HG03039 (cell line): Measurements from ENCODE around the gene BCKDHB.
"Not testable (repeated sequence)": the region's sequence is repeated elsewhere in the genome, so short reads cannot be mapped to it uniquely, and the experiment has no call there.

Experiments used
- ATAC-seq: cut with Tn5 transposase; IDR thresholded peaks from one replicate; pipeline ENCODE4 v1.9.1; 2021; ENCODE audit warnings: mild to moderate bottlenecking, moderate library complexity; ENCODE audit not compliant: unreplicated experiment

BCKDHB gene

DNA sequence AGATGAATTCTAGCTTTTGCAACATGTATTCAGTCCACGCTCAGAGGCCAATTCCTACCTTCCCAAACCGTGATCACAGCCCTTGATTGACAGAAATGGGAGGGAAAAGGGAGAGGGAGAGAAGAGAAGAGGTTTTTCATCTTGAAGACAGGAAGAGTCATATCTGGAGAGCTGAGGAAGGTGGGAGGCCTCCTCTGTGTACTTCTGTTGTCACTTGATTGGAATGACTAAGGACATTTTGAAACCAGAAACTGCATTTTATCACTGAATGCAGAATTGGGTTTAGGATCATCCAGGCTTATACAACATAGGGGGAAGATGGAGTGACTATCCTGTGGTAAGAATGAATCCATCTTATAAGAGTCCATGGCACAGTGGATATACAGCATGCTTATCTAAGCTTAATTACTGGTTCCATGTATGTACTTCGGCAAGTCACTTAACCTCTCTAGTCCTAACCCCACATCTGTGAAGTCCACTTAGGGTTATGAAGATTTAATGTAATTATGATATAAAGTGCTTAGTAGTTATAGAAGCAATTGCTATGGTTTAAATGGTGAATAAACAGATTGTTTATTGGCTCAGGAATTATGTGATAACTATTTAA lies 144.0 kb downstream of the BCKDHB start:
- peak; percentile 64 for ATAC-seq

- no peak for ATAC-seq
Observed at GRCh38 chr6:80251321-80251720, 144.8 kb downstream of the BCKDHB start.

GRCh38 chr6:80254716-80255115 lies 148.2 kb downstream of the BCKDHB start:
- ATAC-seq, result no peak

DNA sequence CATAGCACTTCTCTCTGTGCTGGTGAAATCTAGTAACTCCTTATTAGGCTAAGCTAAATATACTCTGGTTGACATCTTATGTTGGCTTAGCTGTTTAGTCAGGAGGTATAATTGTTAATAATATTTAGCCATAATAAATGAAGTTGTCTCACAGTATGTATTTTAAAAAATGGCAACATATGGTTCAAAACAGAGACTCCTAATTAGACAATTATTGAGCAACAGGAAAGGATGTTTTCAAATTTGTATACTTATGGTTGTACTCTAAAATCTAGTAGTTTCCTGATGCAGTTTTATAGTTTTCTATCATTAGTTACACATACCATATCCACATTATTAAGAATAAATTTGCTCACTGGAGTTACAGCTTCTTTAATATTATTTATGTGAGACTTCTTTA lies 150.2 kb downstream of the BCKDHB start:
- ATAC-seq, result no peak

DNA sequence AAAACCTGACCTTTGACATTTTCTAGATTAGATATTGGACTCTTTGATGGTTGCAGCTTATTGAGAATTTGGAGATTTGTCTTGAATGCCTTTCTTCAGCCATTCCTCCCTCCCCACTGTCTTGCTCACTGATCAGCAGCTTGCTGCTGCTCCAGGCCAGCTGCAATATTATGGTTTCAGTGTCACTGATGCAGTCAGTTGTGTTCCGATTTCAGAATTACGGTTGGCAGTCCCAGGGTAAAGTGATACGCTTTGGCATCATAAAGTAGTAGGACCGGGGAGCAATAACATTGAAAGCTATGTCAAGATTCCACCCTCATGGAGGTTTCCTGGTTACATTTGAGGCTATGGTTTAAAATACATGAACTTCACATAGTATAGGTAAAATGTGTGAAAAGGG lies 152.6 kb downstream of the BCKDHB start:
- no peak for ATAC-seq

DNA sequence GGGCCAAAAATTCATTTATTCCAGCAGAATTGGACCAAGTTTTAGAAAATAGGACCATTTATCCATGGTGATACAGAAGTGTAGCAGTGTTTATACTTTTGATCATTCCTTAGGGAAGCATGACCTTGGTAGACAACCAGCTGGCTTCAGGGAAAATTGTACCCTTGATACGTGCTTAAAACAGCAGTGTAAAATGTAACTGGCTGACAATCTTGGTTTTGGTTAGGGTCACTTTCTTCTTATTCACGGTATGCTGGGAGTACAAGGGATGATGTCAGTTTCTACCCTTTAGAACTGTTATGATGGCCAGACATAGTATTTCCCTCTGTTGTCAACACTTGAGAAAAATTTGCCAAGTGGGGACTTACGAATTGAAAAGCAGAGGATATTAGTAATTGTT lies 157.1 kb downstream of the BCKDHB start:
- no peak for ATAC-seq

GRCh38 chr6:80268865-80269730 lies 162.6 kb downstream of the BCKDHB start:
- no peak for ATAC-seq

- ATAC-seq, result no peak
Observed at GRCh38 chr6:80271074-80271473, 164.6 kb downstream of the BCKDHB start.

- no peak for ATAC-seq
Observed at GRCh38 chr6:80272988-80273387, 166.5 kb downstream of the BCKDHB start.

GRCh38 chr6:80276861-80277260 lies 170.4 kb downstream of the BCKDHB start:
- no peak for ATAC-seq

- ATAC-seq, result no peak
Observed at GRCh38 chr6:80277501-80277900, 171.0 kb downstream of the BCKDHB start.

- no peak for ATAC-seq
Observed at GRCh38 chr6:80280262-80281010, 174.0 kb downstream of the BCKDHB start.

DNA sequence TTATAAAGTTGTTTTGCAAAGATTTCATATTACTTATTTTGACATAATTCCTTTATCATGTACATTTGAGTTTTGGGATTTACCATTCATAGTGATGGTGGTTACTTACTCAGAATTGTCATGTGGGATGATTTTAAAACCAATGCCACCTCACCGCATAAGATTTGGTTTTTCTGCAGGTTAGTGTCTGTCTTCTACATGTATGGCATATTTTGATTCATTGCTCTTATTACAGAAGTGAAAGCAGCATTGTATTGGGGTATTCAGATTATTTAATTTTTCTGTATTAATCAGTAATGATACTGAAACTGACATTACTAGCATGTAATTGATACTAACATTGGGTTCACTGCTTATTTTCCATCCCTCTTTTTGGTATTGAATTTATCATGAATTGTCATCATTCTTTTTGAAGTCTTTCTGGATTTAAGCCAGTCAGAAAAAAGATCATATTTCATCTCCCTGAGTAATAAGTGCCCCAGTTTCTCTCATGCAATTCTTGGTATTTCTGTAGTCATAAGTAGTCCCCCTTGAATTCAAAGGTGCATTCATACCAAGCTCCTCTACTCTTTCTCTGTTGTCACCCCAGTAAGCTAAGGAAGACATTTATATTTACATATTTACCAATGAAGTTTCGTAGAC lies 176.6 kb downstream of the BCKDHB start:
- no peak for ATAC-seq

- ATAC-seq, result no peak
Observed at GRCh38 chr6:80287112-80287511, 180.6 kb downstream of the BCKDHB start.

GRCh38 chr6:80287607-80288006 lies 181.1 kb downstream of the BCKDHB start:
- ATAC-seq, result no peak

DNA sequence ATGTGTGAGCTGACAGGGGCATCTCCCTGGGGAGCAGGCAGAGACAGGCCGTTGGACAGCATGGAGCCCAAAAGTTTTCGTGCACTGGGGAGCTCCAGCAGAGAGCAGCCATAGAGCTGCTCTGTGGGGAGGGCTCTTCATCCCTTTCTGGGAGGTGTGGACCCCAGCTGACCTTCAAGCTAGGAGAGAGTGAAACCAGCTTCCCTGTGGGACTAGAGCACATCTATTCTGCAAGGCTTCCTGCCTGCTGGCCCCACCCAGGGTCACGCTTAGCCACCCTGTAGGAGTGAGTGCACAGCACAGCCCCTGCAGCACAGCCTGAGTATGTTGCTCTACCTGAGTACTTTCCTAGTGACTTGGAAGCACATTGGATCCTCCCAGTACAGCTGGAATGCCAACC lies 183.3 kb downstream of the BCKDHB start:
- no peak for ATAC-seq

GRCh38 chr6:80294531-80294930 lies 188.1 kb downstream of the BCKDHB start:
- not testable (repeated sequence) for ATAC-seq

DNA sequence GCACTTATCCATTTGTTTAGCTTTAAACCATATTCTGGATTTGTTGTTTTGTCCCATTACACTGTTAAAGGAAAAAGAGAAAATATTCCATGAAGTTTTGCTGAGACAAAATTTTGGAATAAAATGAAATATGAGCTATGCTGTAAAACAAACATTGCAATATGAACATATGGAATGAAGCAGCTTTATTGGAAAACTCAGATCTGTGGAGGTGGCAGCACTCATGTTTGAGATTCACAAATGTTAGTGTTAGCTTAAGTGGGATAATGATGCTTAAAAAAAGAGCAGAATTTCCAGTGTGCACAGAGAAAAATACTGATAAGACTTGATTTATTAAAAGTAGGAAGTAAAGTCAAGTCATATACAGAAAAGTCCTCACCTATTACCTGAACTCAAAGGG lies 196.2 kb downstream of the BCKDHB start:
- no peak for ATAC-seq

DNA sequence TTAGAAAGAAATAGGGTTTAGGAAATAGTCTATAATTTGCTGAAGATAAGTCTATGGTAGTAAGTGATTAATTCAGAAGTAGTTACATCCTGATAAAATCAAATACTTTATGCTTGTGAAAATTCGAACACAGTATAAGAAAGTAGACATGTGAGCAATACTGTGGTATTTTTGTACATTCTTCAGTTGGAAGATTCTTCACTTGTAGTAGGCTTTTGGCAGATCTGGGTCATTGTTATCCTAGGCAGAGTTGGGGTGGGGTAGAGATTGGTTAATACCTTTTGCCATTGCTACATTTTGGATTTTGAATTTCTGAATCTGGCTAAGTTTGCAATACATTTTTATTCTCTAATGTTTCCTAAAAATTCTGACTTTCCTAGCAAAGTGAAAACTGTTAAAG lies 197.5 kb downstream of the BCKDHB start:
- ATAC-seq, result no peak

- no peak for ATAC-seq
Observed at GRCh38 chr6:80314531-80314930, 208.1 kb downstream of the BCKDHB start.

DNA sequence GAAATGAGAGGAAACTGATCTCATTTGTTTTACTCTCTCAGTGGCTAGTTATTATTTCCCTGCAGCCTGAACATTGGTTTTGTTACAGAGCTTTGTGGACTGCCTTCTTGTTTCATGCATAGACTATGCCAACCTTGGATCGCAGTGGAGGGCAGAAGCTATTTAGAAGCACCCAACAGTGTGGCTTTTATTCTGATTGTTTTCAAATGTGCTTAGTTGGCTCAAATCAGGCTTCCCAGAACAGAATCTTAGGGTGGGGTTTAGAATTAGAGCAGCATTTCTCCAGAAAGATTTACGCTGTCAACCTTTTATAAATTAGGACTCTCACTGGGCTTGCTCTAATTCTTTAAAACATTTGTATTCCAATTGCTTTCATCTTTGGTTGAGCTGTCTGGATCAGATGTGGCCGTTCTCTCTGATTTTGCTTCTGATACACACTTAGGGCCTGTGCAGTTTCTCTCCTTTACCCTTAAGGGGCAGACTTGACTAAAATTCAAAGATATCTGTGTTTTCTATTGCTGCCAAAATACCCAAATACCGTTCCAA lies 210.3 kb downstream of the BCKDHB start:
- no peak for ATAC-seq
